ENCODE measurements around the gene PCGF3. TPM values are rescaled to one million over a fixed set of nuclear protein-coding genes. Genes with fewer than 3 reads are reported as not detected.

Gene PCGF3
- total RNA-seq, 1 experiment from 2014 or later = 66.3 TPM

GRCh38 chr4:725391-726234 is 20.0 kb downstream of the PCGF3 start:
- peaks cover 2 to 3% of the 10 kb centered on the region in 2 experiments; a peak in 2 of 4 replicates for H3K36me3 ChIP-seq (ENCODE audit: control insufficient read depth in 1 of 2, insufficient read depth in 2 of 2, low read length in 2 of 2)
- H3K79me2 ChIP-seq (ENCODE audit: insufficient read depth, low read length) = peaks cover 51% of the 10 kb centered on the region
- no peaks in the 10 kb centered on the region for H4K20me1 ChIP-seq (ENCODE audit: insufficient read depth)
- no peaks in the 10 kb centered on the region for H3K9me2 ChIP-seq (ENCODE audit: insufficient read depth)
- H2AFZ ChIP-seq (ENCODE audit: low read depth, low read length, poor library complexity, severe bottlenecking) = no peak overlapping the region
- intact Hi-C loops (cut with micrococcal nuclease) = no loop called here
- CTCF ChIA-PET = no interaction called here
- ATAC-seq (no peak), DNase-seq (ENCODE audit: low read depth, low spot score) (no peak)
- H3K4me2 ChIP-seq (ENCODE audit: low read length) = no peak overlapping the region
- no peak overlapping the region for H3K9ac ChIP-seq (ENCODE audit: low read length)
- no TSS peak for BruUV-seq (replicated peaks)
- POLR2A ChIA-PET = no interaction called here
- H3K9me3 ChIP-seq (ENCODE audit: control insufficient read depth in 1 of 2, insufficient read depth in 1 of 2, low read depth in 1 of 2, low read length in 2 of 2) = no peaks in the 10 kb centered on the region
- TF ChIP-seq CTCF (IDR thresholded peaks at IDR 0.05 in 2 of 3, conservative IDR thresholded peaks at IDR 0.05 in 1 of 3; ENCODE audit: borderline replicate concordance in 1 of 3, insufficient read depth in 1 of 3, low read depth in 2 of 3, low read length in 2 of 3) (no peak), CEBPB (IDR thresholded peaks at IDR 0.05; ENCODE audit: low read depth) (no peak), EZH2 (IDR thresholded peaks at IDR 0.05) (no peak), ELF1 (IDR thresholded peaks at IDR 0.05; ENCODE audit: borderline replicate concordance, low read depth) (no peak), SIN3A (IDR thresholded peaks at IDR 0.05; ENCODE audit: low read depth) (no peak), ATF3 (IDR thresholded peaks at IDR 0.05) (no peak), EZH2phosphoT487 (IDR thresholded peaks at IDR 0.05; ENCODE audit: borderline replicate concordance) (no peak), YY1 (IDR thresholded peaks at IDR 0.05; ENCODE audit: extremely low read depth, insufficient replicate concordance, low read depth, low read length) (no peak)
- H3K27ac ChIP-seq (ENCODE audit: low read depth, low read length) = no peak overlapping the region
- H3K27me3 ChIP-seq (ENCODE audit: insufficient read depth, low read length) = no peaks in the 10 kb centered on the region
- RAD21 ChIA-PET (ENCODE audit: low non-redundant PET in 1 of 2, low total read pairs in 2 of 2, uncharacterized antibody in 2 of 2, unreplicated experiment in 2 of 2) = no interaction called here
- no peaks in the 10 kb centered on the region for H3K4me1 ChIP-seq (ENCODE audit: control insufficient read depth in 1 of 2, insufficient read depth in 2 of 2, low read length in 2 of 2)
- no peak overlapping the region for H3K4me3 ChIP-seq (replicated peaks in 1 of 2; ENCODE audit: low read depth in 1 of 2, low read length in 2 of 2)
